Adrenal gland (tissue), 5 donors: ENCODE data around the gene TBC1D16.

Source experiments
- CTCF ChIP-seq, 6 experiments: fragments of 450-650 bp in 4 of 6; fragments of 200-600 bp in 2 of 6; sonication (generic) in 1 of 6; IDR thresholded peaks; 1 replicate in 5 of 6; 2 replicates in 1 of 6; pipeline versions ENCODE4 v1.5.1 to v1.8.0; 2016 to 2021; ENCODE audit warnings: antibody characterized with exemption in 6 of 6, mild to moderate bottlenecking in 2 of 6, moderate library complexity in 1 of 6
- POLR2A ChIP-seq, 2 donors: fragments of 450-650 bp; IDR thresholded peaks; one replicate each; pipeline ENCODE4 v1.6.1; 2017; ENCODE audit warnings: antibody characterized with exemption in 2 of 2, mild to moderate bottlenecking in 2 of 2, moderate library complexity in 1 of 2
- donor health status: DM: no; HTN: no; CAD: no.

DNA sequence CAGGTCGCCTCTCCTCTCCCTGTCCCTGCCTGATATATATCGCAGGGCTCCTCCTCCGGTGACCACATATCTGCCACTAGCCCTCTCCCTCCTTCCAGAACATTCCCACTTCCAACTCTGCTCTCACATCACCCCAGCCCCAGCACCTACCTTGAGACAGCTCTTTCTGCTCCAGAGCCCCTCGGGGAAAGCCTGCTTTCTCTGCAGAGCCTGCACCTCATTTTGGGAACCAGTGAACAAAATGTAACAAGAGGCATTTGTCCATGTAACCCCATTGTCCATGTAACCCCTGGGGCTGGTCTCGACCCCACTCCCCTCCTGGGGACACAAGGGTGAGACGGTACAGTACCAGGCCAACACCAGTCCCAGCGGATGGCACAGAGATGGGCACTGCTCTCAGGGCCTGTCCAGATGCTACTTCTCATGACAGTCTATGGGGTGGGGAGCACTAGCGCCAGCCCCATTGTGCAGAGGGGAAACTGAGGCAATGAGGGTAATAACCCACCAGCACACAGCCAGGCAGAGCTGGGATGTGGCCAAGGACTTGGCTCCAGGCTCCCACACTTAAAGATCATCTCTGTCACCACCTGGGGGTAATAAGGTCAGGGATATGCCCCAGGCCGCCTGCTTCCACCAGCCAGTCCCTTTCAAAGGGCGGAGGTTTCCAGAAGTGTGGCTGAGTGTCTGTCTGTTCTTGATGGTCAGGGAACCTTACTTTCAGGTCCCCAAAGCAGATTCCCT, 42.9 kb downstream of the TBC1D16 start:
- TF ChIP-seq POLR2A (IDR thresholded peaks at IDR 0.05) = no peak
- TF ChIP-seq CTCF (IDR thresholded peaks at IDR 0.05) = no peak
